SU-DHL-6 (cell line): Measurements from ENCODE around the gene HID1.

Experiments used
- CTCF ChIP-seq: fragments of 200-600 bp; sonication (generic); IDR thresholded peaks from one replicate; pipeline ENCODE4 v1.5.1; 2017; ENCODE audit warnings: antibody characterized with exemption, mild to moderate bottlenecking, low read length, moderate library complexity; ENCODE audit not compliant: insufficient read depth, poor library complexity, severe bottlenecking
- EZH2phosphoT487 ChIP-seq: fragments of 200-600 bp; sonication (generic), shearing (Covaris generic); conservative IDR thresholded peaks from 2 replicates; pipeline ENCODE4 v1.6.1; 2018; ENCODE audit warnings: mild to moderate bottlenecking, antibody characterized with exemption, low read length, moderate library complexity, mixed read lengths

DNA sequence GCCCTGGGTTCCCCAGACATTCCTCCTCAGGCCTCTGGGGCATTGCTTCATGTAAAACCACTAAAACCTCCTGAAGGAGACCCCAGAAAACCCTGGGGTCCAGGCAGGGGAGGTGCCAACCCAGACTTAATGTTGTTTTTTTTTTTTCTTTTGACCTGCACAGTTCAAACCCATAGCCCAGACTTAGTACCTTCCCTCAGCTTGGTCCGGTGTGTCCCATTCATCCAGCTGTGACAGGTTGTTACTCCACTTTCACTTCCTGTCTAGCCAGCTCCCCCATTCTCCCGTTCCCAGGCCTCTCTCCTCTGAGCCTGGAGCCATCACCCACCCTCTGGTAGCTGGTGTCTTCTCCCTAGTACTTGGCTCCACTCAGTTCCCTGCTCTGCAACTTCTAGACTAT, 19.7 kb upstream of the HID1 start:
- TF ChIP-seq CTCF (no peak), EZH2phosphoT487 (no peak)
